NCI-H2196 (cell line): Measurements from ENCODE around the gene NEDD4L.
"Not testable (repeated sequence)": the region's sequence is repeated elsewhere in the genome, so short reads cannot be mapped to it uniquely, and the experiment has no call there.

ENCODE experiments used
- DNase-seq: peaks from one replicate; lab custom pipeline; 2025; ENCODE audit not compliant: unreplicated experiment; lab: John Stamatoyannopoulos, UW

NEDD4L gene

GRCh38 chr18:58043491-58044369, at the start of gene NEDD4L:
TSS of gene NEDD4L (plus strand) at chr18:58044226. CDS start at chr18:58044661, 435 bp downstream.
- peak; percentile 85 for DNase-seq

GRCh38 chr18:57995331-57995730, 48.7 kb upstream of the NEDD4L start:
- no peak for DNase-seq

DNA sequence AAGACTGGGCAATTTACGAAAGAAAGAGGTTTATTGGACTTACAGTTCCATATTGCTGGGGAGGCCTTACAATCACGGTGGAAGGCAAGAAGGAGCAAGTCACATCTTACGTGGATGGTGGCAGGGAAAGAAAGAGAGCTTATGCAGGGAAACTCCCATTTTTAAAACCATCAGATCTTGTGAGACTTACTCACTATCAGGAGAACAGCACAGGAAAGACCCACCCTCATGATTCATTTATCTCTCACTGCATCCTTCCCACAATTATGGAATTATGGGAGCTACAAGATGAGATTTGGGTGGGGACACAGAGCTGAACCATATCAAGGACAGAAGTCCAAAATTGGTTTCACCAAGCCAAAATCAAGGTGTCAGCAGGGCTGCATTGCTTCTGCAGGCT, 47.1 kb upstream of the NEDD4L start:
- not testable (repeated sequence) for DNase-seq

GRCh38 chr18:57997820-57998219, 46.2 kb upstream of the NEDD4L start:
- DNase-seq = no peak

DNA sequence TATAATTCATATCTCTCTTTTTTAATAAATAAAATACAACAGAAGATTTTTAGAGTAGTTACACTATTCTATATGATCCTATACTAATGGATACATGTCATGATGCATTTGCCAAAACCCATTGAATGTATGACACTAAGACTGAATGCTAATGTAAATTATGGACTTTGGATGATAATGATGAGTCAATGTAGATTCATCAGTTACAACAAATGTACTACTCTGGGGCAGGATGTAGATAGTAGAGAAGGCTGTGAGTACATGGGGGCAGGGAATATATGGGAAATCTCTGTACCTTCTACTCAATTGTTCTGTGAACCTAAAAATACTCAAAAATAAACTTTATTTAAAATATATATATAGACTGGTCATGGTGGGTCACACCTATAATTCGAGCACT, 45.6 kb upstream of the NEDD4L start:
- DNase-seq = no peak

- no peak for DNase-seq
Measured at GRCh38 chr18:58004317-58004716, 39.7 kb upstream of the NEDD4L start.

- DNase-seq = no peak
Measured at GRCh38 chr18:58005011-58005410, 39.0 kb upstream of the NEDD4L start.

GRCh38 chr18:58005885-58006523, 38.0 kb upstream of the NEDD4L start:
- DNase-seq = no peak

GRCh38 chr18:58009166-58009565, 34.9 kb upstream of the NEDD4L start:
- DNase-seq = no peak

DNA sequence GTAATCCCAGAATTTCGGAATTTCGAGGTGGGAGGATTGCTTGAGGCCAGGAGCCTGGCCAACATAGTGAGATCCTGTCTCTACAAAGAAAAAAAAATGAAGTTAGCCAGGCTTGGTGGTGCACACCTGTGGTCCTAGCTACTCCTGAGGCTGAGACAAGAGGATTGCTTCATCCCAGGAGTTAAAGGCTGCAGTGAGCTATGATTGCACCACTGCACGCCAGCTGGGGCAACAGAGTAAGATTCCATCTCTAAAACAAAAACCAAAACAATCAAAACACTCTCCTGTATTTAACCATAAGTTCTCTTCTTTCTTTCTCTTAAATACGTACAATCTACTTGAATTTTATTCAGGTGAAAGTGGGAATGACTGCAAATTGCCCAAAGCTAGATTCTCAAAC, 33.8 kb upstream of the NEDD4L start:
- DNase-seq = no peak

DNA sequence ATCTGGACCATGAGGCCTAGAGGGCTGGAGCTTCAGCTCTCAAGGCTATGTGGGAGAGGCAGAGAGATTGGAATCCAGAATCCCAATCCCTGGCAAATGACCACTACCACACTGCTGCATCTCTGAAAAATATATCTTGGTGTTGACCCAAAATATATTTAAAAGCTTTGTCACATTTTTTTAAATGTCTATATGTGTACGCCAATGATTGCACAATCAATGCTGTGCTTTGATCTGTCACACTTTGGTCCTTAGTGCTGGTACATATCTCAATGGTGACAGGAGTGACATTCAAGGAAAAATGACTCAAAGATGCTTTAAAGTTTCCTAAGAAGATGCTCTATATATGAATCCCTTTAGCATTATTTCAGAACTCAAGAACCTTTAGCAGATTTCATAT, 31.7 kb upstream of the NEDD4L start:
- no peak for DNase-seq

GRCh38 chr18:58013241-58014211, 30.5 kb upstream of the NEDD4L start:
- no peak for DNase-seq

GRCh38 chr18:58015065-58015780, 28.8 kb upstream of the NEDD4L start:
- DNase-seq = no peak

DNA sequence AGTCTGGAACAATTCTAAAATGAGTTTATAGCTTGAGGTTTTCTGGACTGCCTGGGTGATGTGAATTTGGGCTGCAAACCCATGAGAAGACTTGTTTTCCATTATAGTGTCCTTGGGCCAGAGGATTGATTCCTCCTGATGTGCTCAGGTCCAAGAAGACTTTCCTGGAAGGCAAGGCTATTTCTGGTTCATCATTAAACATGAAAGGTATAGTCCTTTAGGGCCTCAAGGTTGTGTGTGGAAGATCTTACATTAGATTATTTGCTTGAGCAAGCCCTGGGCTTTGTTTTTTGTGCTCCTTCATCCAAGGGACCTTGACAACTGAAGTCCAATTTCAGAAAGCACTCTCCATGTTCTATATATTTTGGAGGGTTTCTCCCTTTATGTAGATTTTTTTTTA, 26.8 kb upstream of the NEDD4L start:
- no peak for DNase-seq

DNA sequence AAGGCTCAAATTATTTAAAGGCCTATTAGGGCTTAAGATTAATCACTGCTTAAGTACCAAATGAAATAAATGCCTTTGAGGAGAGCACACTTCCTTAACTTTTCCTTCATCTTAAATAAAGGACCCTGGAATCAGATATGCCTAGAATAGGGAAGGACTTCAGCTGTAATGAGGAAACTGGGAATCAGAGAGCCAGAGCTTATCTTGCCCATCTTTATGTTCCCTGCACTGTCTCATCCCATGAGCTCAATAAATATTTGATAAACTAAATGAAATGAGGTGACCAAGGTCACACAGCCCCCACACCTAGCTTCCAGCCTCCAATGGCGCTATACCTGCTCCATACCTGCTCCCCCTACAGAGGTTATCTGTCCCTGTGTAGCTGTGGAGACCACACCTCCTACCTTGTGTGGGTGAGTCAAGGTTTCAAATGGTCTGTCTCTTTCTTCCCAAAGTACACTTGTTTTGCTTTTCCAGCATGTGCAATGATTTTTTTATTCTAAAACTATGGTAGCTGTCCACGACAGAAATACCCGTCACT, 23.4 kb upstream of the NEDD4L start:
- no peak for DNase-seq

- DNase-seq = no peak
Measured at GRCh38 chr18:58021504-58021903, 22.5 kb upstream of the NEDD4L start.

GRCh38 chr18:58023108-58023507, 20.9 kb upstream of the NEDD4L start:
- no peak for DNase-seq

GRCh38 chr18:58024139-58024538, 19.9 kb upstream of the NEDD4L start:
- DNase-seq = no peak

DNA sequence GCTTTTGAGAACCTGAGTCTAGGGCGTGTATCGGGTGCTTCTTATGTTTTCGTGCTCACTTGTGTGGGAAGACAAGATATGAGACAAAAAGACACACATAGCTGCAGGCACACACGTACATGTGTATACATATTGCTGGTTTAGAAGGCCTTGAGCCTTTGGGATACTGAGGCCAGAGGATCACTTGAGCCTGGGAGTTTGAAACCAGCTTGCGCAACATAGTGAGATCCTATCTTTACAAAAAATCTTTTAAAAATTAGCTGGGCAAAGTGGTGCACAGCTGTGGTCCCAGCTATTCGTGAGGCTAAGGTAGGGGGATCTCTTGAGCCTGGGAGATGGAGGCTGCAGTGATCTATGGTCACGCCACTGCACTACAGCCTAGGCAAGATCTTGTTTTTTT, 18.8 kb upstream of the NEDD4L start:
- no peak for DNase-seq

GRCh38 chr18:58025733-58026132, 18.3 kb upstream of the NEDD4L start:
- DNase-seq = no peak
